ENCODE measurements around the gene RINT1.

DNA sequence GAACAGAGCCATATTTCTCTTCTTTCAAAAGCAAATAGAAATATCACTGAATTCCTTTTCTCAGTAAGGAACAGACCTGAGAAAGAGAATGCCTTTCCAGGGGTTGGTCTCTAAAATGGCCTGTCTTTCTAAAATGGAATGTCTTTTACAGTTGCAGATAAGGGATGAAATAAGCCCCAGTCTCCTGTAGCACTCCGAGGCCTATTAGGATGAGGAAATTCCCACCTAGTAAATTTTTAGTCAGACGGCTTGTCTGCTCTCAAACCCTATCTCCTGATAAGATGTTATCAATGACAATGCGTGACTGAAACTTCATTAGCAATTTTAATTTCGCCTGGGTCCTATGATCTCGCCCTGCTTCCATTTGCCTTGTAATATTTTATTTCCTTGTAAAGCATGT lies 52.2 kb downstream of the RINT1 start:
- TF ChIP-seq, protein P1, sequence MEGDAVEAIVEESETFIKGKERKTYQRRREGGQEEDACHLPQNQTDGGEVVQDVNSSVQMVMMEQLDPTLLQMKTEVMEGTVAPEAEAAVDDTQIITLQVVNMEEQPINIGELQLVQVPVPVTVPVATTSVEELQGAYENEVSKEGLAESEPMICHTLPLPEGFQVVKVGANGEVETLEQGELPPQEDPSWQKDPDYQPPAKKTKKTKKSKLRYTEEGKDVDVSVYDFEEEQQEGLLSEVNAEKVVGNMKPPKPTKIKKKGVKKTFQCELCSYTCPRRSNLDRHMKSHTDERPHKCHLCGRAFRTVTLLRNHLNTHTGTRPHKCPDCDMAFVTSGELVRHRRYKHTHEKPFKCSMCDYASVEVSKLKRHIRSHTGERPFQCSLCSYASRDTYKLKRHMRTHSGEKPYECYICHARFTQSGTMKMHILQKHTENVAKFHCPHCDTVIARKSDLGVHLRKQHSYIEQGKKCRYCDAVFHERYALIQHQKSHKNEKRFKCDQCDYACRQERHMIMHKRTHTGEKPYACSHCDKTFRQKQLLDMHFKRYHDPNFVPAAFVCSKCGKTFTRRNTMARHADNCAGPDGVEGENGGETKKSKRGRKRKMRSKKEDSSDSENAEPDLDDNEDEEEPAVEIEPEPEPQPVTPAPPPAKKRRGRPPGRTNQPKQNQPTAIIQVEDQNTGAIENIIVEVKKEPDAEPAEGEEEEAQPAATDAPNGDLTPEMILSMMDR (conservative IDR thresholded peaks at IDR 0.05 in 1 of 2, IDR thresholded peaks at IDR 0.05 in 1 of 2; ENCODE audit: low read depth in 1 of 2, low read length in 2 of 2), result no peak
- no peak for TF ChIP-seq EZH2 (IDR thresholded peaks at IDR 0.05; ENCODE audit: low read length, missing control alignments)
